IMR-90 (cell line): Measurements from ENCODE around the gene KCNK3. TPM values are rescaled to one million over a fixed set of nuclear protein-coding genes. Genes with fewer than 3 reads are reported as not detected.

Experiments
- ATAC-seq: fragments of 200-7000 bp; cut with Tn5 transposase; 2 replicates; pipeline ENCODE4 v1.9.1; 2020; ENCODE audit warnings: low read depth, mild to moderate bottlenecking, moderate library complexity
- BruUV-seq: library from RNA; stranded (reverse); fragments of 400-500 nt; replicated peaks from 2 replicates; lab custom pipeline; 2021; lab: Mats Ljungman, UMichigan
- CTCF ChIA-PET: fragments of 300-600 bp; formaldehyde crosslinking; extraction: SDS; loops from one replicate; lab custom pipeline; 2021; ENCODE audit warnings: antibody characterized with exemption; lab: Yijun Ruan, JAX
- POLR2A ChIA-PET: fragments of 300-600 bp; sonication (Branson Sonifier 250); formaldehyde crosslinking; loops from one replicate; lab custom pipeline; 2022; ENCODE audit warnings: antibody characterized with exemption; ENCODE audit not compliant: unreplicated experiment; lab: Charles Lee
- DNase-seq: peaks from one replicate; pipeline ENCODE4 v3.0.0; 2013
- H2AFZ ChIP-seq: replicated peaks from 2 replicates; pipeline ENCODE3; 2013; ENCODE audit warnings: low read length, mild to moderate bottlenecking; ENCODE audit not compliant: poor library complexity
- H2AK5ac ChIP-seq: 2 replicates; pipeline ENCODE4 v1.6.1; 2013; ENCODE audit warnings: low read depth, low read length, inconsistent platforms
- H2AK9ac ChIP-seq: replicated peaks from 2 replicates; pipeline ENCODE3; 2013; ENCODE audit warnings: mild to moderate bottlenecking, low read depth, low read length, moderate library complexity; ENCODE audit not compliant: poor library complexity
- H2BK120ac ChIP-seq: 2 replicates; pipeline ENCODE4 v1.6.1; 2013; ENCODE audit warnings: low read depth, low read length, inconsistent platforms
- H2BK15ac ChIP-seq: 3 replicates; pipeline ENCODE4 v1.6.1; 2013; ENCODE audit warnings: low read depth, low read length, inconsistent platforms
- H2BK20ac ChIP-seq: 2 replicates; pipeline ENCODE4 v1.6.1; 2013; ENCODE audit warnings: low read depth, mild to moderate bottlenecking, inconsistent platforms, low read length, moderate library complexity
- H2BK5ac ChIP-seq: 2 replicates; pipeline ENCODE4 v1.6.1; 2013; ENCODE audit warnings: mild to moderate bottlenecking, low read depth, low read length, inconsistent platforms; ENCODE audit not compliant: poor library complexity, severe bottlenecking
- H3K14ac ChIP-seq: replicated peaks from 2 replicates; pipeline ENCODE4 v1.6.1; 2013; ENCODE audit warnings: low read depth, low read length, inconsistent platforms
- H3K18ac ChIP-seq: 2 replicates; pipeline ENCODE4 v1.6.1; 2013; ENCODE audit warnings: low read depth, low read length, control low read depth
- H3K23ac ChIP-seq: 2 replicates; pipeline ENCODE4 v1.6.1; 2013; ENCODE audit warnings: low read depth, low read length, inconsistent platforms
- H3K27ac ChIP-seq: 2 replicates; pipeline ENCODE4 v1.5.1; 2013; ENCODE audit warnings: mild to moderate bottlenecking, control low read depth, low read length; ENCODE audit not compliant: insufficient read depth
- H3K27me3 ChIP-seq: 2 replicates; pipeline ENCODE4 v1.6.1; 2013; ENCODE audit warnings: low read length; ENCODE audit not compliant: control insufficient read depth, insufficient read depth
- H3K36me3 ChIP-seq: 2 replicates; pipeline ENCODE4 v1.6.1; 2013; ENCODE audit warnings: low read length, mixed read lengths; ENCODE audit not compliant: control insufficient read depth, insufficient read depth
- H3K4ac ChIP-seq: 2 replicates; pipeline ENCODE4 v1.6.1; 2013; ENCODE audit warnings: low read depth, low read length, inconsistent platforms
- H3K4me1 ChIP-seq: 2 replicates; pipeline ENCODE4 v1.6.1; 2013; ENCODE audit warnings: low read length, mixed read lengths; ENCODE audit not compliant: control insufficient read depth, insufficient read depth
- H3K4me2 ChIP-seq: 2 replicates; pipeline ENCODE4 v1.6.1; 2013; ENCODE audit warnings: low read depth, mild to moderate bottlenecking, control low read depth, low read length, moderate library complexity
- H3K4me3 ChIP-seq: 2 replicates; pipeline ENCODE4 v1.5.1; 2013; ENCODE audit warnings: low read depth, mild to moderate bottlenecking, control low read depth, low read length, moderate library complexity; ENCODE audit not compliant: insufficient read depth
- H3K56ac ChIP-seq: 2 replicates; pipeline ENCODE4 v1.6.1; 2013; ENCODE audit warnings: low read length, inconsistent platforms; ENCODE audit not compliant: insufficient read depth; ENCODE audit errors: extremely low read depth
- H3K79me1 ChIP-seq, 2 experiments: 2 replicates each; pipeline ENCODE4 v1.6.1; 2013; ENCODE audit warnings: low read length in 2 of 2, inconsistent platforms in 1 of 2, low read depth in 1 of 2
- H3K9ac ChIP-seq: 2 replicates; pipeline ENCODE4 v1.6.1; 2013; ENCODE audit warnings: low read depth, low read length, control low read depth
- H3K9me1 ChIP-seq: 2 replicates; pipeline ENCODE4 v1.6.1; 2013; ENCODE audit warnings: low read length, inconsistent platforms; ENCODE audit not compliant: insufficient read depth
- H3K9me3 ChIP-seq: 2 replicates; pipeline ENCODE4 v1.6.1; 2013; ENCODE audit warnings: low read length; ENCODE audit not compliant: control insufficient read depth, insufficient read depth
- H4K20me1 ChIP-seq: 2 replicates; pipeline ENCODE4 v1.6.1; 2013; ENCODE audit warnings: low read length, inconsistent platforms; ENCODE audit not compliant: insufficient read depth
- H4K5ac ChIP-seq: 2 replicates; pipeline ENCODE4 v1.6.1; 2013; ENCODE audit warnings: mild to moderate bottlenecking, low read depth, low read length, control low read depth
- H4K8ac ChIP-seq, 2 experiments: 2 replicates each; pipeline ENCODE4 v1.6.1; 2013; ENCODE audit warnings: low read depth in 2 of 2, low read length in 2 of 2, control low read depth in 1 of 2, inconsistent platforms in 1 of 2
- H4K91ac ChIP-seq: 2 replicates; pipeline ENCODE4 v1.6.1; 2013; ENCODE audit warnings: low read depth, low read length, inconsistent platforms; ENCODE audit not compliant: insufficient read depth
- BHLHE40 ChIP-seq: fragments of 150-350 bp; IDR thresholded peaks from 2 replicates; pipeline ENCODE4 v1.6.1; 2016; ENCODE audit warnings: mild to moderate bottlenecking, low read depth, low read length
- CEBPB ChIP-seq: IDR thresholded peaks from 2 replicates; pipeline ENCODE4 v1.6.1; 2012; ENCODE audit warnings: low read depth, low read length, improper control_type of control experiment
- CHD1 ChIP-seq: IDR thresholded peaks from 2 replicates; pipeline ENCODE4 v1.6.1; 2012; ENCODE audit warnings: low read depth, low read length, improper control_type of control experiment
- FOS ChIP-seq: fragments of 150-350 bp; IDR thresholded peaks from 2 replicates; pipeline ENCODE4 v1.6.1; 2016; ENCODE audit warnings: low read depth, low read length
- MAFK ChIP-seq: IDR thresholded peaks from 2 replicates; pipeline ENCODE4 v1.6.1; 2012; ENCODE audit warnings: low read depth, low read length, improper control_type of control experiment
- MAZ ChIP-seq: IDR thresholded peaks from 2 replicates; pipeline ENCODE4 v1.6.1; 2012; ENCODE audit warnings: low read depth, mild to moderate bottlenecking, low read length, improper control_type of control experiment, moderate library complexity, borderline replicate concordance
- MXI1 ChIP-seq: IDR thresholded peaks from 2 replicates; pipeline ENCODE4 v1.6.1; 2012; ENCODE audit warnings: low read depth, mild to moderate bottlenecking, low read length, moderate library complexity, borderline replicate concordance
- NFE2L2 ChIP-seq: fragments of 150-350 bp; IDR thresholded peaks from 2 replicates; pipeline ENCODE4 v1.6.1; 2016; ENCODE audit warnings: low read depth, mild to moderate bottlenecking, low read length
- POLR2A ChIP-seq: IDR thresholded peaks from 2 replicates; pipeline ENCODE4 v1.6.1; 2012; ENCODE audit warnings: mild to moderate bottlenecking, low read depth, low read length
- RAD21 ChIP-seq: IDR thresholded peaks from 2 replicates; pipeline ENCODE4 v1.6.1; 2012; ENCODE audit warnings: low read length, improper control_type of control experiment
- RCOR1 ChIP-seq: IDR thresholded peaks from 2 replicates; pipeline ENCODE4 v1.6.1; 2012; ENCODE audit warnings: mild to moderate bottlenecking, low read length, improper control_type of control experiment; ENCODE audit not compliant: insufficient replicate concordance
- RFX5 ChIP-seq: IDR thresholded peaks from 2 replicates; pipeline ENCODE4 v1.8.0; 2012; ENCODE audit warnings: low read depth, mild to moderate bottlenecking, low read length, moderate library complexity
- SMC3 ChIP-seq: fragments of 150-350 bp; IDR thresholded peaks from 2 replicates; pipeline ENCODE4 v1.6.1; 2016; ENCODE audit warnings: low read depth, mild to moderate bottlenecking, antibody characterized with exemption, low read length, moderate library complexity
- WGBS, 2 experiments: methylation state at CpG; one replicate each; pipeline versions ENCODE4 v1.1.5 to v1.1.7; 2013; ENCODE audit warnings: missing lambda C conversion rate in 2 of 2; ENCODE audit not compliant: insufficient read length in 1 of 2; ENCODE audit errors: extremely low coverage in 2 of 2; 5-methylcytosine and 5-hydroxymethylcytosine counted together
- dilution Hi-C: fragments of 300-500 bp; cut with HindIII; formaldehyde crosslinking; loops from one replicate; pipeline ENCODE4 v1.14.3; 2018; ENCODE audit warnings: low sequenced_read_pairs; ENCODE audit not compliant: unreplicated experiment
- in situ Hi-C: fragments of 300-500 bp; cut with MboI; formaldehyde crosslinking; loops from 3 replicates; pipeline ENCODE4 v1.14.3; 2019; ENCODE audit warnings: low sequenced_read_pairs, inconsistent platforms, mixed read lengths
- intact Hi-C: fragments of 100-400 bp; cut with micrococcal nuclease; formaldehyde crosslinking; loops from 2 replicates; pipeline ENCODE4 v1.10.0; 2022
- polyA plus RNA-seq, 3 experiments: library from polyadenylated mRNA; depleted of rRNA; stranded (reverse); fragments of >200 nt; gene quantifications; 2 replicates each; pipeline ENCODE4 v1.2.3, GENCODE V29; 2012; ENCODE audit warnings: low replicate concordance in 1 of 3
- total RNA-seq: library from RNA; depleted of rRNA; stranded (reverse); fragments of >200 nt; gene quantifications from 2 replicates; pipeline ENCODE4 v1.2.3, GENCODE V29; 2012
- TF ChIP-seq, protein P1 (sequence below): conservative IDR thresholded peaks from 2 replicates; pipeline ENCODE4 v1.5.1; 2012; ENCODE audit warnings: mild to moderate bottlenecking, low read depth, low read length, improper control_type of control experiment
- TF ChIP-seq, protein P2 (sequence below): fragments of 150-350 bp; IDR thresholded peaks from 2 replicates; pipeline ENCODE4 v1.6.1; 2017; ENCODE audit warnings: mild to moderate bottlenecking, antibody characterized with exemption, low read length, low read depth
- TF ChIP-seq, protein P3 (sequence below): fragments of 150-350 bp; IDR thresholded peaks from 2 replicates; pipeline ENCODE4 v1.6.1; 2016; ENCODE audit warnings: low read depth, mild to moderate bottlenecking, low read length, moderate library complexity, borderline replicate concordance

KCNK3 gene
- total and polyA plus RNA-seq, 2 of the 4 experiments (the other 2 are of a cell fraction): under 0.01 to 0.03 TPM

DNA sequence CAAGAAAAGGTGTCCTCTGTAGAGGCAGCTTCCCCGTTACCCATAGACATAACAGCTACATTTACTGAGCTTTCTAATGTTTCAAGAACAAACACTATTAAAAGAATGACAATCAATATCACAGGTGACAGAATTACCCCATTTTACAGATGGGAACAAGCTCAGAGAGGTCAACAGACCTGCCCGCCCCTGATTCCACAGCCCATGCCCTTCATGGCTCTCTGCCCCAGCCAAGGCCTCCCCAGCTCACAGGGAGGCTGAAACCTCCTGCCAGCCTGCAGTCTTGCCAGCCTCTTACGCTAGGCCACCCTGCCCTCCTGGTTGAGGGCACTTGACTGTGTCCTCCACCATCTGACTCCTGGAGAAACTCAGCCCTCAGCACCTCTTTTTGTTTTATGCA, 52.4 kb downstream of the KCNK3 start:
- 100% methylated on average over 1 of the region's 3 CpGs; no CpG with 5 or more reads in 1 of the 2 experiments for WGBS, 2 experiments
- no peak overlapping the region for H4K8ac ChIP-seq
- no peak for DNase-seq
- no peak for ATAC-seq
- no peak overlapping the region for H4K5ac ChIP-seq
- H3K27ac ChIP-seq: no peak overlapping the region
- no peaks in the 10 kb centered on the region for H3K36me3 ChIP-seq
- H2BK20ac ChIP-seq: no peak overlapping the region
- intact Hi-C loops: loop anchor here (1.0 to 10.0 kb wide), 3 partner anchors 140 to 400 kb away; partner anchors contain the start of genes ADGRF3 and SELENOI
- H3K4ac ChIP-seq: no peak overlapping the region
- no peak overlapping the region for H2AFZ ChIP-seq
- H3K9ac ChIP-seq: no peak overlapping the region
- no peak overlapping the region for H2BK15ac ChIP-seq
- H4K20me1 ChIP-seq: no peaks in the 10 kb centered on the region
- CTCF ChIA-PET: interaction anchor here (0.6 to 2.6 kb wide), 7 partner anchors 18 to 704 kb away, joined by 3 to 33 read pairs (median 4); no protein-coding TSS in a partner anchor
- no peak overlapping the region for H3K4me3 ChIP-seq
- dilution Hi-C loops: no loop called here
- no peak overlapping the region for H2BK120ac ChIP-seq
- H2AK5ac ChIP-seq: no peak overlapping the region
- no TSS peak for BruUV-seq
- H3K14ac ChIP-seq: no peak overlapping the region
- no peak overlapping the region for H2BK5ac ChIP-seq
- peaks cover 5% of the 10 kb centered on the region; the same call in 1 of the 2 replicates for H3K27me3 ChIP-seq
- POLR2A ChIA-PET: no interaction called here
- in situ Hi-C loops: loop anchor here (5.0 kb wide), 1 partner anchor 143 kb away; no protein-coding TSS in a partner anchor
- H3K79me1 ChIP-seq: no peaks in the 10 kb centered on the region; a peak in 1 of 4 replicates
- no peak overlapping the region for H3K56ac ChIP-seq
- H3K4me2 ChIP-seq: no peak overlapping the region
- H3K9me1 ChIP-seq: no peaks in the 10 kb centered on the region
- no peak overlapping the region for H2AK9ac ChIP-seq
- H3K23ac ChIP-seq: no peak overlapping the region
- no peak overlapping the region for H4K91ac ChIP-seq
- H3K9me3 ChIP-seq: no peaks in the 10 kb centered on the region
- peaks cover under 1% of the 10 kb centered on the region for H3K4me1 ChIP-seq
- no peak overlapping the region for H3K18ac ChIP-seq
- TF ChIP-seq BHLHE40 (no peak), NFE2L2 (no peak), CEBPB (no peak), POLR2A (no peak), RCOR1 (no peak), FOS (no peak), RAD21 (no peak), SMC3 (no peak), CHD1 (no peak), MAZ (no peak), RFX5 (no peak), MAFK (no peak), MXI1 (no peak)
- TF ChIP-seq, protein P1, sequence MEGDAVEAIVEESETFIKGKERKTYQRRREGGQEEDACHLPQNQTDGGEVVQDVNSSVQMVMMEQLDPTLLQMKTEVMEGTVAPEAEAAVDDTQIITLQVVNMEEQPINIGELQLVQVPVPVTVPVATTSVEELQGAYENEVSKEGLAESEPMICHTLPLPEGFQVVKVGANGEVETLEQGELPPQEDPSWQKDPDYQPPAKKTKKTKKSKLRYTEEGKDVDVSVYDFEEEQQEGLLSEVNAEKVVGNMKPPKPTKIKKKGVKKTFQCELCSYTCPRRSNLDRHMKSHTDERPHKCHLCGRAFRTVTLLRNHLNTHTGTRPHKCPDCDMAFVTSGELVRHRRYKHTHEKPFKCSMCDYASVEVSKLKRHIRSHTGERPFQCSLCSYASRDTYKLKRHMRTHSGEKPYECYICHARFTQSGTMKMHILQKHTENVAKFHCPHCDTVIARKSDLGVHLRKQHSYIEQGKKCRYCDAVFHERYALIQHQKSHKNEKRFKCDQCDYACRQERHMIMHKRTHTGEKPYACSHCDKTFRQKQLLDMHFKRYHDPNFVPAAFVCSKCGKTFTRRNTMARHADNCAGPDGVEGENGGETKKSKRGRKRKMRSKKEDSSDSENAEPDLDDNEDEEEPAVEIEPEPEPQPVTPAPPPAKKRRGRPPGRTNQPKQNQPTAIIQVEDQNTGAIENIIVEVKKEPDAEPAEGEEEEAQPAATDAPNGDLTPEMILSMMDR: no peak
- TF ChIP-seq, protein P2, sequence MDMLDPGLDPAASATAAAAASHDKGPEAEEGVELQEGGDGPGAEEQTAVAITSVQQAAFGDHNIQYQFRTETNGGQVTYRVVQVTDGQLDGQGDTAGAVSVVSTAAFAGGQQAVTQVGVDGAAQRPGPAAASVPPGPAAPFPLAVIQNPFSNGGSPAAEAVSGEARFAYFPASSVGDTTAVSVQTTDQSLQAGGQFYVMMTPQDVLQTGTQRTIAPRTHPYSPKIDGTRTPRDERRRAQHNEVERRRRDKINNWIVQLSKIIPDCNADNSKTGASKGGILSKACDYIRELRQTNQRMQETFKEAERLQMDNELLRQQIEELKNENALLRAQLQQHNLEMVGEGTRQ: no peak
- TF ChIP-seq, protein P3, sequence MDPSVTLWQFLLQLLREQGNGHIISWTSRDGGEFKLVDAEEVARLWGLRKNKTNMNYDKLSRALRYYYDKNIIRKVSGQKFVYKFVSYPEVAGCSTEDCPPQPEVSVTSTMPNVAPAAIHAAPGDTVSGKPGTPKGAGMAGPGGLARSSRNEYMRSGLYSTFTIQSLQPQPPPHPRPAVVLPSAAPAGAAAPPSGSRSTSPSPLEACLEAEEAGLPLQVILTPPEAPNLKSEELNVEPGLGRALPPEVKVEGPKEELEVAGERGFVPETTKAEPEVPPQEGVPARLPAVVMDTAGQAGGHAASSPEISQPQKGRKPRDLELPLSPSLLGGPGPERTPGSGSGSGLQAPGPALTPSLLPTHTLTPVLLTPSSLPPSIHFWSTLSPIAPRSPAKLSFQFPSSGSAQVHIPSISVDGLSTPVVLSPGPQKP: no peak
